Measurements from ENCODE around the gene FDPS.

Gene FDPS

GRCh38 chr1:155267373-155267772 is 41.3 kb upstream of the FDPS start:
- TF ChIP-seq, protein P1, sequence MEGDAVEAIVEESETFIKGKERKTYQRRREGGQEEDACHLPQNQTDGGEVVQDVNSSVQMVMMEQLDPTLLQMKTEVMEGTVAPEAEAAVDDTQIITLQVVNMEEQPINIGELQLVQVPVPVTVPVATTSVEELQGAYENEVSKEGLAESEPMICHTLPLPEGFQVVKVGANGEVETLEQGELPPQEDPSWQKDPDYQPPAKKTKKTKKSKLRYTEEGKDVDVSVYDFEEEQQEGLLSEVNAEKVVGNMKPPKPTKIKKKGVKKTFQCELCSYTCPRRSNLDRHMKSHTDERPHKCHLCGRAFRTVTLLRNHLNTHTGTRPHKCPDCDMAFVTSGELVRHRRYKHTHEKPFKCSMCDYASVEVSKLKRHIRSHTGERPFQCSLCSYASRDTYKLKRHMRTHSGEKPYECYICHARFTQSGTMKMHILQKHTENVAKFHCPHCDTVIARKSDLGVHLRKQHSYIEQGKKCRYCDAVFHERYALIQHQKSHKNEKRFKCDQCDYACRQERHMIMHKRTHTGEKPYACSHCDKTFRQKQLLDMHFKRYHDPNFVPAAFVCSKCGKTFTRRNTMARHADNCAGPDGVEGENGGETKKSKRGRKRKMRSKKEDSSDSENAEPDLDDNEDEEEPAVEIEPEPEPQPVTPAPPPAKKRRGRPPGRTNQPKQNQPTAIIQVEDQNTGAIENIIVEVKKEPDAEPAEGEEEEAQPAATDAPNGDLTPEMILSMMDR (IDR thresholded peaks at IDR 0.05) = no peak
- H3K27ac ChIP-seq = no peak overlapping the region
- no peak for DNase-seq (ENCODE audit: low spot score)

GRCh38 chr1:155268630-155269029 is 40.0 kb upstream of the FDPS start:
- Histone ChIP-seq H3K27ac (no peak overlapping the region), H3K4me3 (no peak overlapping the region)
- no peak for DNase-seq (ENCODE audit: low spot score)
- TF ChIP-seq, protein P1 (IDR thresholded peaks at IDR 0.05) = no peak

More at GRCh38 chr1:155267373-155267772, 41.3 kb upstream of the FDPS start:
- H3K4me3 ChIP-seq = no peak overlapping the region

GRCh38 chr1:155269381-155269780 is 39.3 kb upstream of the FDPS start:
- DNase-seq (ENCODE audit: low spot score) = no peak
- Histone ChIP-seq H3K27ac (no peak overlapping the region), H3K4me3 (no peak overlapping the region)
- TF ChIP-seq, protein P1 (IDR thresholded peaks at IDR 0.05) = no peak

DNA sequence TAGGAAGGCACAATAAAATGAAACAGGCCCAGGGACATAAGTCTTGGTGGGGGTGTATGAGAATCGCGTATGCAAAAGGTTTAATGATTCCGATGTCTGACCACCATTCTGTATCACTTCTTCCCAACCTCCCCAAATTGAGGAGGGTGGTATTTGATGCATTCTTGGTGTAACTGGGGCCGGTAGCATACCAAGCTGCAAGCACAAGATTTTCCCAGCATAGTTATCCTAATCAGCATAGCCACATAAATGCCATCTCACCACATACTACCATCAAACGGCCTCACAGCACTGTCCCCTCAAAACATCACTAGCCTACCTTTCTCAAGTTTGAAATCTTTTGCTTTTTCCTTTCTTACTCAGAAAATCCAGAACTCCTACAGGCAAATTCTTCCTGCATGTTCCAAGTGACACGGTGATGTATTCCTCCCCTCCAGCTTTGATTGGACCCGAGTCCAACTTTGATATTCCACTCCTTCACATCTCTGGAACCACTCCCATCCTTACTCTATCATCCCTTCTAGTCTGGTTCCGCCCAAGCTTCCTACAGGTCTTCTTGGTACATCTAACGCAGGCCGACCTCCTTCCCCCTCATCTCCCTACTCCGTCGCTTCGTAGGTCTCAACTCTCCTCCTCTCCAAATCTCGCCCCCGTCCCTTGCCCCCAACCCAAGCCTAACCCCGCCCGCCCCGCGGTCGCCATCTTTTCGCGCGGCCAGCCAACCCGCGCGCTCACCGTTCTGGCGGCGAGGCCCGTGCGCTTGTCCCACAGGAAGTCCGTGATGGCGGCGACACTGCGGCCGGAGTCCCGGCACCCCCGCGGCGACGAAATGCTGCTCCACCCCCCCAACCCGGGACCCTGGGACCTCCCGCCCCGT is 36.0 kb upstream of the FDPS start:
- H3K4me3 ChIP-seq = peak overlapping the region; percentile 95
- no peak for DNase-seq (ENCODE audit: low spot score)
- peak overlapping the region; percentile 100 for H3K27ac ChIP-seq
- TF ChIP-seq, protein P1 (IDR thresholded peaks at IDR 0.05) = no peak

- TF ChIP-seq, protein P1 (IDR thresholded peaks at IDR 0.05) = no peak
- peak within 1 kb of the TSS; percentile 95 for H3K4me3 ChIP-seq
- peak; percentile 96 for DNase-seq (ENCODE audit: low spot score)
- peak within 1 kb of the TSS; percentile 100 for H3K27ac ChIP-seq
Measured at GRCh38 chr1:155273343-155274245, 35.1 kb upstream of the FDPS start, which contains the start of gene CLK2. Gene CLK2, minus strand, starts transcription at chr1:155273504. Its CDS starts 2,527 bp downstream, at chr1:155270977.

DNA sequence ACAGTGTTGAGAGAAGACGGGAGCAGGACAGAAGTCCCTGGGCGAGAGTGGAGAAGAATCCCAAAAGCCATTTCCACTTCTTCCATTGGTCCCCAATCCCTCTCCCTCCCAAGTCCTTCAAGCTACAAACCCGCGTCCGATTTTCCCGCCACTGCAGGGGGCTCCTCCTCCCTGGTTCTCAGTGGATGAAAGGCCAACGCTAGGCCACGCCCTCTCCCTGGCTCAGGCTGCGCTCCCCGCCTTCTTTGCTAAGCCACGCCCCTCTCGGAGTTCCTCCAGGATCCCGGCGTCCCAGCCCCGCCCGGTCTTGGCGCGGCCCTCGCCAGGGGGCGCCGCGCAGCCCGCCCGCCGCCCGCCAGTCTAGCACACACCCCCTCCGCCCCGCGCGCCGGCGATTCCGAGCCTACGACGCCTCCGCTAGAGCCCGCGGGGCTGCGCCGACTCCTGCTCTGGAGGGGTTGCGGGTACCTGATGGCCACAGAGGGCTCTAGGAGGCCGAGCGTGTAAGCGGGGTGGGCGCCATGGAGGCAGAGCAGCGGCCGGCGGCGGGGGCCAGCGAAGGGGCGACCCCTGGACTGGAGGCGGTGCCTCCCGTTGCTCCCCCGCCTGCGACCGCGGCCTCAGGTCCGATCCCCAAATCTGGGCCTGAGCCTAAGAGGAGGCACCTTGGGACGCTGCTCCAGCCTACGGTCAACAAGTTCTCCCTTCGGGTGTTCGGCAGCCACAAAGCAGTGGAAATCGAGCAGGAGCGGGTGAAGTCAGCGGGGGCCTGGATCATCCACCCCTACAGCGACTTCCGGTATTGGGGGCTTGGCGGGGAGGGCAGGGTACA is 31.4 kb upstream of the FDPS start, which contains the start of gene HCN3:
TSS of gene HCN3 (plus strand) at position 394 of the 832 bp plus-strand sequence. CDS start at position 522, 128 bp downstream.
- peak within 1 kb of the TSS; percentile 41 to 78 for H3K27ac ChIP-seq

More for the DNA sequence above, 31.4 kb upstream of the FDPS start, which contains the start of gene HCN3:
- DNase-seq (ENCODE audit: low spot score) = peak; percentile 98
- TF ChIP-seq, protein P1 (IDR thresholded peaks at IDR 0.05) = peak; percentile 55
- peak within 1 kb of the TSS; percentile 78 for H3K4me3 ChIP-seq

Data from coronary artery (tissue), 2 donors.